ENCODE results near the gene OSMR.

OSMR gene

GRCh38 chr5:38979535-38979934, 133.7 kb downstream of the OSMR start:
- no peak for TF ChIP-seq CTCF (conservative IDR thresholded peaks at IDR 0.05)
- H3K27ac ChIP-seq = no peak overlapping the region

Data from VCaP (cell line).